Mesenchymal stem cell (in vitro differentiated cells and primary cell): Measurements from ENCODE around the gene FCER1G.
"Not testable (repeated sequence)": the region's sequence is repeated elsewhere in the genome, so short reads cannot be mapped to it uniquely, and the experiment has no call there.

Experiments used
- DNase-seq: peaks from one replicate; pipeline ENCODE4 v3.0.0-alpha.2; 2013
- H2AFZ ChIP-seq: one replicate; pipeline ENCODE4 v1.6.1; 2013; ENCODE audit warnings: low read depth, mild to moderate bottlenecking, control low read depth, inconsistent platforms, low read length, moderate library complexity
- H2AK5ac ChIP-seq: 2 replicates; pipeline ENCODE4 v1.6.1; 2013; ENCODE audit warnings: low read length, moderate library complexity, mild to moderate bottlenecking, inconsistent platforms; ENCODE audit not compliant: severe bottlenecking
- H2BK120ac ChIP-seq: one replicate; pipeline ENCODE4 v1.6.1; 2013; ENCODE audit warnings: low read depth, mild to moderate bottlenecking, inconsistent platforms, low read length, moderate library complexity
- H2BK12ac ChIP-seq, 2 experiments: one replicate each; pipeline ENCODE4 v1.6.1; 2013; ENCODE audit warnings: inconsistent platforms in 2 of 2, low read length in 2 of 2, mild to moderate bottlenecking in 2 of 2, moderate library complexity in 2 of 2, control low read depth in 1 of 2
- H2BK15ac ChIP-seq: one replicate; pipeline ENCODE4 v1.6.1; 2013; ENCODE audit warnings: mild to moderate bottlenecking, low read depth, inconsistent platforms; ENCODE audit not compliant: poor library complexity, severe bottlenecking
- H2BK5ac ChIP-seq: 2 replicates; pipeline ENCODE4 v1.6.1; 2013; ENCODE audit warnings: low read depth, mild to moderate bottlenecking, low read length, control low read depth, inconsistent platforms; ENCODE audit not compliant: poor library complexity, severe bottlenecking
- H3K14ac ChIP-seq, 2 experiments: one replicate each; pipeline ENCODE4 v1.6.1; 2013; ENCODE audit warnings: inconsistent platforms in 2 of 2, low read length in 2 of 2, control low read depth in 1 of 2, mild to moderate bottlenecking in 1 of 2, moderate library complexity in 1 of 2
- H3K18ac ChIP-seq, 2 experiments: one replicate each; pipeline ENCODE4 v1.6.1; 2013; ENCODE audit warnings: inconsistent platforms in 2 of 2, low read length in 2 of 2, control low read depth in 1 of 2, low read depth in 1 of 2, mild to moderate bottlenecking in 1 of 2
- H3K23ac ChIP-seq, 2 experiments: one replicate each; pipeline ENCODE4 v1.6.1; 2013; ENCODE audit warnings: inconsistent platforms in 2 of 2, low read length in 2 of 2, mild to moderate bottlenecking in 2 of 2, moderate library complexity in 2 of 2, control low read depth in 1 of 2
- H3K27ac ChIP-seq: 2 replicates; pipeline ENCODE4 v1.5.1; 2013; ENCODE audit warnings: mild to moderate bottlenecking, moderate library complexity, low read length, control low read depth, inconsistent platforms; ENCODE audit not compliant: poor library complexity, severe bottlenecking
- H3K27me3 ChIP-seq, 2 experiments: 2 replicates each; pipeline versions ENCODE4 v1.6.1 to v1.7.0; 2013; ENCODE audit warnings: low read length in 2 of 2, mild to moderate bottlenecking in 2 of 2, moderate library complexity in 2 of 2, control low read depth in 1 of 2, inconsistent platforms in 1 of 2; ENCODE audit not compliant: control insufficient read depth in 1 of 2, insufficient read depth in 1 of 2
- H3K36me3 ChIP-seq, 2 experiments: 2 replicates each; pipeline versions ENCODE4 v1.6.1 to v1.7.0; 2013; ENCODE audit warnings: low read length in 2 of 2, control low read depth in 1 of 2, inconsistent platforms in 1 of 2, low read depth in 1 of 2, mild to moderate bottlenecking in 1 of 2; ENCODE audit not compliant: insufficient read depth in 2 of 2, control insufficient read depth in 1 of 2
- H3K4ac ChIP-seq, 2 experiments: one replicate each; pipeline ENCODE4 v1.6.1; 2013; ENCODE audit warnings: inconsistent platforms in 2 of 2, low read length in 2 of 2, mild to moderate bottlenecking in 2 of 2, moderate library complexity in 2 of 2, control low read depth in 1 of 2, low read depth in 1 of 2
- H3K4me1 ChIP-seq: 2 replicates; pipeline ENCODE4 v1.6.1; 2013; ENCODE audit warnings: low read depth, low read length, control low read depth; ENCODE audit not compliant: control insufficient read depth, insufficient read depth
- H3K4me2 ChIP-seq: 2 replicates; pipeline ENCODE4 v1.6.1; 2013; ENCODE audit warnings: low read length, mild to moderate bottlenecking, inconsistent platforms; ENCODE audit not compliant: poor library complexity, severe bottlenecking
- H3K4me3 ChIP-seq, 2 experiments: 2 replicates each; pipeline versions ENCODE4 v1.5.1 to v1.7.0; 2013; ENCODE audit warnings: low read length in 2 of 2, mild to moderate bottlenecking in 2 of 2, control low read depth in 1 of 2, low read depth in 1 of 2; ENCODE audit not compliant: insufficient read depth in 1 of 2
- H3K79me1 ChIP-seq: replicated peaks from 2 replicates; pipeline ENCODE4 v1.6.1; 2013; ENCODE audit warnings: mild to moderate bottlenecking, control low read depth, low read length, inconsistent platforms; ENCODE audit not compliant: poor library complexity, severe bottlenecking
- H3K9ac ChIP-seq: 2 replicates; pipeline ENCODE4 v1.7.0; 2013; ENCODE audit warnings: mild to moderate bottlenecking, low read length, moderate library complexity
- H3K9me3 ChIP-seq: 2 replicates; pipeline ENCODE4 v1.7.0; 2013; ENCODE audit warnings: mild to moderate bottlenecking, low read length; ENCODE audit not compliant: control insufficient read depth
- H4K8ac ChIP-seq: one replicate; pipeline ENCODE4 v1.6.1; 2013; ENCODE audit warnings: inconsistent platforms, mild to moderate bottlenecking, low read length, moderate library complexity
- H4K91ac ChIP-seq: one replicate; pipeline ENCODE4 v1.6.1; 2013; ENCODE audit warnings: mild to moderate bottlenecking, low read length, inconsistent platforms
- WGBS: methylation state at CpG from one replicate; pipeline ENCODE4 v1.1.7; 2013; ENCODE audit warnings: mixed read lengths; 5-methylcytosine and 5-hydroxymethylcytosine counted together

Gene FCER1G

GRCh38 chr1:161250100-161250499 is 35.0 kb downstream of the FCER1G start:
- not testable (repeated sequence) for H2BK120ac ChIP-seq, H3K27me3 ChIP-seq, H3K27ac ChIP-seq, H3K4me2 ChIP-seq, H3K36me3 ChIP-seq, H2BK15ac ChIP-seq, H3K23ac ChIP-seq, H3K18ac ChIP-seq, H2BK12ac ChIP-seq, H3K9ac ChIP-seq, H2AK5ac ChIP-seq, H4K91ac ChIP-seq, DNase-seq, H3K79me1 ChIP-seq, H2AFZ ChIP-seq, H3K9me3 ChIP-seq, H3K4me3 ChIP-seq, H4K8ac ChIP-seq, H2BK5ac ChIP-seq, H3K4me1 ChIP-seq, H3K14ac ChIP-seq, H3K4ac ChIP-seq
- WGBS, result 92% methylated on average over 5 of the region's 5 CpGs

GRCh38 chr1:161250829-161251228 is 35.7 kb downstream of the FCER1G start:
- H2BK12ac ChIP-seq, result no peak overlapping the region
- no peaks in the 10 kb centered on the region for H3K36me3 ChIP-seq
- H3K27ac ChIP-seq, result no peak overlapping the region
- H2BK15ac ChIP-seq, result no peak overlapping the region
- H3K4ac ChIP-seq, result no peak overlapping the region
- no peak overlapping the region for H4K8ac ChIP-seq
- no peaks in the 10 kb centered on the region for H3K27me3 ChIP-seq
- H2BK120ac ChIP-seq, result no peak overlapping the region
- no peak overlapping the region for H2AK5ac ChIP-seq
- H2BK5ac ChIP-seq, result no peak overlapping the region
- H3K4me1 ChIP-seq, result no peaks in the 10 kb centered on the region
- no peak overlapping the region for H2AFZ ChIP-seq
- no peak overlapping the region for H3K14ac ChIP-seq
- H3K4me2 ChIP-seq, result no peak overlapping the region
- no peak overlapping the region for H3K18ac ChIP-seq
- peaks cover 3% of the 10 kb centered on the region for H3K9me3 ChIP-seq
- 69% methylated on average over 7 of the region's 7 CpGs for WGBS
- no peak overlapping the region for H4K91ac ChIP-seq
- no peak overlapping the region for H3K9ac ChIP-seq
- DNase-seq, result no peak
- no peak overlapping the region for H3K4me3 ChIP-seq
- H3K23ac ChIP-seq, result no peak overlapping the region
- H3K79me1 ChIP-seq, result no peaks in the 10 kb centered on the region

- Histone ChIP-seq H3K23ac (no peak overlapping the region), H3K4me2 (no peak overlapping the region), H4K91ac (no peak overlapping the region), H3K9me3 (peaks cover 11% of the 10 kb centered on the region), H4K8ac (no peak overlapping the region), H3K36me3 (no peaks in the 10 kb centered on the region), H2BK12ac (no peak overlapping the region), H2AK5ac (no peak overlapping the region), H2AFZ (no peak overlapping the region), H2BK5ac (no peak overlapping the region), H3K27me3 (no peaks in the 10 kb centered on the region), H3K4me1 (no peaks in the 10 kb centered on the region), H3K4me3 (no peak overlapping the region), H3K79me1 (no peaks in the 10 kb centered on the region), H3K18ac (no peak overlapping the region), H3K14ac (no peak overlapping the region), H3K27ac (no peak overlapping the region), H3K9ac (no peak overlapping the region), H3K4ac (no peak overlapping the region), H2BK15ac (no peak overlapping the region), H2BK120ac (no peak overlapping the region)
- no peak for DNase-seq
- WGBS, result 92% methylated on average over 8 of the region's 8 CpGs
These were observed 36.5 kb downstream of the FCER1G start for GRCh38 chr1:161251579-161251978.

- not testable (repeated sequence) for H4K91ac ChIP-seq, H2BK15ac ChIP-seq, H3K4me2 ChIP-seq, H2BK12ac ChIP-seq, H3K14ac ChIP-seq, H3K36me3 ChIP-seq, H3K27ac ChIP-seq, DNase-seq, H2BK5ac ChIP-seq, H3K79me1 ChIP-seq, H2AK5ac ChIP-seq, H2AFZ ChIP-seq, H3K18ac ChIP-seq, H3K9ac ChIP-seq, H3K23ac ChIP-seq, H3K4ac ChIP-seq, H3K4me1 ChIP-seq, H3K4me3 ChIP-seq, H2BK120ac ChIP-seq, H4K8ac ChIP-seq
- H3K9me3 ChIP-seq, result peaks cover 23% of the 10 kb centered on the region
- 88% methylated on average over 4 of the region's 5 CpGs for whole genome bisulfite sequencing
- peaks cover 30 to 33% of the 10 kb centered on the region in 2 experiments for H3K27me3 ChIP-seq
These were observed 40.2 kb downstream of the FCER1G start for GRCh38 chr1:161255302-161255701.
